ENCODE data around the gene SPC24.
"Not testable (repeated sequence)": the region's sequence is repeated elsewhere in the genome, so short reads cannot be mapped to it uniquely, and the experiment has no call there.

The SPC24 gene

GRCh38 chr19:11137542-11138384 is 17.8 kb downstream of the SPC24 start:
- DNase-seq (ENCODE audit: low read depth) = peak; percentile 92
- TF ChIP-seq, protein P1, sequence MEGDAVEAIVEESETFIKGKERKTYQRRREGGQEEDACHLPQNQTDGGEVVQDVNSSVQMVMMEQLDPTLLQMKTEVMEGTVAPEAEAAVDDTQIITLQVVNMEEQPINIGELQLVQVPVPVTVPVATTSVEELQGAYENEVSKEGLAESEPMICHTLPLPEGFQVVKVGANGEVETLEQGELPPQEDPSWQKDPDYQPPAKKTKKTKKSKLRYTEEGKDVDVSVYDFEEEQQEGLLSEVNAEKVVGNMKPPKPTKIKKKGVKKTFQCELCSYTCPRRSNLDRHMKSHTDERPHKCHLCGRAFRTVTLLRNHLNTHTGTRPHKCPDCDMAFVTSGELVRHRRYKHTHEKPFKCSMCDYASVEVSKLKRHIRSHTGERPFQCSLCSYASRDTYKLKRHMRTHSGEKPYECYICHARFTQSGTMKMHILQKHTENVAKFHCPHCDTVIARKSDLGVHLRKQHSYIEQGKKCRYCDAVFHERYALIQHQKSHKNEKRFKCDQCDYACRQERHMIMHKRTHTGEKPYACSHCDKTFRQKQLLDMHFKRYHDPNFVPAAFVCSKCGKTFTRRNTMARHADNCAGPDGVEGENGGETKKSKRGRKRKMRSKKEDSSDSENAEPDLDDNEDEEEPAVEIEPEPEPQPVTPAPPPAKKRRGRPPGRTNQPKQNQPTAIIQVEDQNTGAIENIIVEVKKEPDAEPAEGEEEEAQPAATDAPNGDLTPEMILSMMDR (conservative IDR thresholded peaks at IDR 0.05; ENCODE audit: low read depth, low read length) = peak; percentile 85
- H3K4me3 ChIP-seq (ENCODE audit: low read depth, low read length) = peak overlapping the region; percentile 28

GRCh38 chr19:11136400-11137101 is 19.0 kb downstream of the SPC24 start:
- no peak for DNase-seq (ENCODE audit: low read depth)
- TF ChIP-seq, protein P1 (conservative IDR thresholded peaks at IDR 0.05; ENCODE audit: low read depth, low read length) = no peak
- no peak overlapping the region for H3K4me3 ChIP-seq (ENCODE audit: low read depth, low read length)

DNA sequence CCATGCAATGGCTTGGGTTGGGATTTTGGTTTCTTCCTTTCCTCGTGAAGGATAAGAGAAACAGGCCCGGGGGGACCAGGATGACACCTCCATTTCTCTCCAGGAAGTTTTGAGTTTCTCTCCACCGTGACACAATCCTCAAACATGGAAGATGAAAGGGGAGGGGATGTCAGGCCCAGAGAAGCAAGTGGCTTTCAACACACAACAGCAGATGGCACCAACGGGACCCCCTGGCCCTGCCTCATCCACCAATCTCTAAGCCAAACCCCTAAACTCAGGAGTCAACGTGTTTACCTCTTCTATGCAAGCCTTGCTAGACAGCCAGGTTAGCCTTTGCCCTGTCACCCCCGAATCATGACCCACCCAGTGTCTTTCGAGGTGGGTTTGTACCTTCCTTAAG is 24.1 kb downstream of the SPC24 start:
- TF ChIP-seq, protein P1 (conservative IDR thresholded peaks at IDR 0.05; ENCODE audit: low read depth, low read length) = no peak
- no peak for DNase-seq (ENCODE audit: low read depth)
- no peak overlapping the region for H3K4me3 ChIP-seq (ENCODE audit: low read depth, low read length)

GRCh38 chr19:11130824-11131455 is 24.6 kb downstream of the SPC24 start:
- no peak overlapping the region for H3K4me3 ChIP-seq (ENCODE audit: low read depth, low read length)
- TF ChIP-seq, protein P1 (conservative IDR thresholded peaks at IDR 0.05; ENCODE audit: low read depth, low read length) = peak; percentile 90
- peak; percentile 78 for DNase-seq (ENCODE audit: low read depth)

GRCh38 chr19:11127905-11128304 is 27.7 kb downstream of the SPC24 start:
- DNase-seq (ENCODE audit: low read depth) = no peak
- TF ChIP-seq, protein P1 (conservative IDR thresholded peaks at IDR 0.05; ENCODE audit: low read depth, low read length) = no peak

DNA sequence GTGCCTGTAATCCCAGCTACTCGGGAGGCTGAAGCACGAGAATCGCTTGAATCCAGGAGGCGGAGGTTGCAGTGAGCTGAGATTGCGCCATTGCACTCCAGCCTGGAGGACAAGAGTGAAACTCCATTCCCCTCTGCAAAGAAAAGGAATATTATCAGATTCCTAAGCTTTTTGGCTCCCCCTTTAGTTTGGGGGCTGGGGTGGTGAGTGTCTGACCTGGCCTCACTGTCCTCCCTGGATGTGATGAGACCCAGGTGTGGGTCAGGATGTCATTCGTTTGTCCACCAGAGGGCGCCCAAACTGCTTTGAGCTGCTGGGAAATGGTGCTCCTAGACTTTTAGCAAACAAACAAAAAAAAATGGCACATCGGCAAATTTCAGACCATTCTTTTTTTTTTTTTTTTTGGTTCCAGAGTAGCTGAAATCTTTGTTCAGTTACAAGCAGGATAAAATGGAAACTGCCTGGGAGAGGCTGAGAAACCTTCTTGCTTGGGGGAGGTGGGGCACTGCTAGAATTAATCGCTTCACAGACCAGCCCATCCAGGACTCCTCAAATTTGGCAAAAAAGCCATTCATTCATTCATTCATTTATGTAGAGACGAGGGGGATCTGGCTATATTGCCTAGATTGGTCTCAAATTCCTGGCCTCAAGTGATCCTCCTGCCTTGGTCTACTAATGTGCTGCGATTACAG is 29.4 kb downstream of the SPC24 start:
- H3K4me3 ChIP-seq (ENCODE audit: low read depth, low read length) = no peak overlapping the region
- TF ChIP-seq, protein P1 (conservative IDR thresholded peaks at IDR 0.05; ENCODE audit: low read depth, low read length) = peak; percentile 85
- DNase-seq (ENCODE audit: low read depth) = peak; percentile 80

More at GRCh38 chr19:11127905-11128304, 27.7 kb downstream of the SPC24 start:
- no peak overlapping the region for H3K4me3 ChIP-seq (ENCODE audit: low read depth, low read length)

- DNase-seq (ENCODE audit: low read depth); H3K4me3 ChIP-seq (ENCODE audit: low read depth, low read length): not testable (repeated sequence)
Observed at GRCh38 chr19:11124157-11124556, 31.4 kb downstream of the SPC24 start.
